Measurements from ENCODE around the gene REV1. TPM values are rescaled to one million over a fixed set of nuclear protein-coding genes. Genes with fewer than 3 reads are reported as not detected.

Gene REV1
- total and polyA plus RNA-seq, 2 of the 13 experiments (the other 11 are each of a cell fraction or from before 2014, with no cell fraction given) = 49.1 to 71.8 TPM

GRCh38 chr2:99489761-99490622 is at the start of gene REV1 (continued):
- TF ChIP-seq ZNF251 (CRISPR knock-in tag; IDR thresholded peaks at IDR 0.05) = no peak
- no peak for TF ChIP-seq ZNF232 (CRISPR knock-in tag; IDR thresholded peaks at IDR 0.05; ENCODE audit: borderline replicate concordance)
- TF ChIP-seq ZNF577 (CRISPR knock-in tag; IDR thresholded peaks at IDR 0.05; ENCODE audit: borderline replicate concordance, low read depth) = no peak
- 0 out of 2 replicates have a peak, but pooled peaks have one; percentile 24 for TF ChIP-seq CHD2 (IDR thresholded peaks at IDR 0.05; ENCODE audit: low read depth, low read length)
- peak; percentile 97 for TF ChIP-seq ZNF747 (CRISPR knock-in tag; IDR thresholded peaks at IDR 0.05; ENCODE audit: borderline replicate concordance)
- TF ChIP-seq, protein P1, sequence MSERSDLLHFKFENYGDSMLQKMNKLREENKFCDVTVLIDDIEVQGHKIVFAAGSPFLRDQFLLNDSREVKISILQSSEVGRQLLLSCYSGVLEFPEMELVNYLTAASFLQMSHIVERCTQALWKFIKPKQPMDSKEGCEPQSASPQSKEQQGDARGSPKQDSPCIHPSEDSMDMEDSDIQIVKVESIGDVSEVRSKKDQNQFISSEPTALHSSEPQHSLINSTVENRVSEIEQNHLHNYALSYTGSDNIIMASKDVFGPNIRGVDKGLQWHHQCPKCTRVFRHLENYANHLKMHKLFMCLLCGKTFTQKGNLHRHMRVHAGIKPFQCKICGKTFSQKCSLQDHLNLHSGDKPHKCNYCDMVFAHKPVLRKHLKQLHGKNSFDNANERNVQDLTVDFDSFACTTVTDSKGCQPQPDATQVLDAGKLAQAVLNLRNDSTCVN (CRISPR knock-in tag; IDR thresholded peaks at IDR 0.05; ENCODE audit: borderline replicate concordance) = peak; percentile 44; the same call in 1 of the 2 replicates
- 0 out of 2 replicates have a peak, but pooled peaks have one; percentile 65 for TF ChIP-seq ZNF335 (CRISPR knock-in tag; IDR thresholded peaks at IDR 0.05)
- TF ChIP-seq RAD21 (CRISPR knock-in tag; IDR thresholded peaks at IDR 0.05) = peak; percentile 94
- peak; percentile 96 for TF ChIP-seq MEIS1 (CRISPR knock-in tag; IDR thresholded peaks at IDR 0.05; ENCODE audit: borderline replicate concordance)
- no peak; the same call in 1 of the 2 replicates for TF ChIP-seq ZFYVE20 (CRISPR knock-in tag; IDR thresholded peaks at IDR 0.05; ENCODE audit: borderline replicate concordance, low read depth)
- peak; percentile 11; the same call in 1 of the 2 replicates for TF ChIP-seq ZMYM3 (CRISPR knock-in tag; IDR thresholded peaks at IDR 0.05)
- no peak for TF ChIP-seq GRHL1 (CRISPR knock-in tag; conservative IDR thresholded peaks at IDR 0.05)
- TF ChIP-seq NFKBIZ (CRISPR knock-in tag; IDR thresholded peaks at IDR 0.05) = no peak; the same call in 1 of the 2 replicates
- TF ChIP-seq KMT2A (CRISPR knock-in tag; IDR thresholded peaks at IDR 0.05) = peak; percentile 68
- TF ChIP-seq NONO (IDR thresholded peaks at IDR 0.05) = no peak
- TF ChIP-seq NONO (CRISPR knock-in tag; conservative IDR thresholded peaks at IDR 0.05) = peak; percentile 92
- peak; percentile 28; the same call in 1 of the 2 replicates for TF ChIP-seq SOX5 (CRISPR knock-in tag; IDR thresholded peaks at IDR 0.05; ENCODE audit: borderline replicate concordance)
- TF ChIP-seq, protein P2, sequence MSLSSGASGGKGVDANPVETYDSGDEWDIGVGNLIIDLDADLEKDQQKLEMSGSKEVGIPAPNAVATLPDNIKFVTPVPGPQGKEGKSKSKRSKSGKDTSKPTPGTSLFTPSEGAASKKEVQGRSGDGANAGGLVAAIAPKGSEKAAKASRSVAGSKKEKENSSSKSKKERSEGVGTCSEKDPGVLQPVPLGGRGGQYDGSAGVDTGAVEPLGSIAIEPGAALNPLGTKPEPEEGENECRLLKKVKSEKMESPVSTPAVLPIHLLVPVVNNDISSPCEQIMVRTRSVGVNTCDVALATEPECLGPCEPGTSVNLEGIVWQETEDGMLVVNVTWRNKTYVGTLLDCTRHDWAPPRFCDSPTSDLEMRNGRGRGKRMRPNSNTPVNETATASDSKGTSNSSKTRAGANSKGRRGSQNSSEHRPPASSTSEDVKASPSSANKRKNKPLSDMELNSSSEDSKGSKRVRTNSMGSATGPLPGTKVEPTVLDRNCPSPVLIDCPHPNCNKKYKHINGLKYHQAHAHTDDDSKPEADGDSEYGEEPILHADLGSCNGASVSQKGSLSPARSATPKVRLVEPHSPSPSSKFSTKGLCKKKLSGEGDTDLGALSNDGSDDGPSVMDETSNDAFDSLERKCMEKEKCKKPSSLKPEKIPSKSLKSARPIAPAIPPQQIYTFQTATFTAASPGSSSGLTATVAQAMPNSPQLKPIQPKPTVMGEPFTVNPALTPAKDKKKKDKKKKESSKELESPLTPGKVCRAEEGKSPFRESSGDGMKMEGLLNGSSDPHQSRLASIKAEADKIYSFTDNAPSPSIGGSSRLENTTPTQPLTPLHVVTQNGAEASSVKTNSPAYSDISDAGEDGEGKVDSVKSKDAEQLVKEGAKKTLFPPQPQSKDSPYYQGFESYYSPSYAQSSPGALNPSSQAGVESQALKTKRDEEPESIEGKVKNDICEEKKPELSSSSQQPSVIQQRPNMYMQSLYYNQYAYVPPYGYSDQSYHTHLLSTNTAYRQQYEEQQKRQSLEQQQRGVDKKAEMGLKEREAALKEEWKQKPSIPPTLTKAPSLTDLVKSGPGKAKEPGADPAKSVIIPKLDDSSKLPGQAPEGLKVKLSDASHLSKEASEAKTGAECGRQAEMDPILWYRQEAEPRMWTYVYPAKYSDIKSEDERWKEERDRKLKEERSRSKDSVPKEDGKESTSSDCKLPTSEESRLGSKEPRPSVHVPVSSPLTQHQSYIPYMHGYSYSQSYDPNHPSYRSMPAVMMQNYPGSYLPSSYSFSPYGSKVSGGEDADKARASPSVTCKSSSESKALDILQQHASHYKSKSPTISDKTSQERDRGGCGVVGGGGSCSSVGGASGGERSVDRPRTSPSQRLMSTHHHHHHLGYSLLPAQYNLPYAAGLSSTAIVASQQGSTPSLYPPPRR (CRISPR knock-in tag; IDR thresholded peaks at IDR 0.05; ENCODE audit: borderline replicate concordance) = peak; percentile 56; the same call in 1 of the 2 replicates
- TF ChIP-seq SKI (IDR thresholded peaks at IDR 0.05; ENCODE audit: partially characterized antibody) = peak; percentile 96
- no peak for TF ChIP-seq HOXA9 (CRISPR knock-in tag; IDR thresholded peaks at IDR 0.05; ENCODE audit: borderline replicate concordance)
- no peak for TF ChIP-seq ZNF572 (CRISPR knock-in tag; IDR thresholded peaks at IDR 0.05)
